Measurements from ENCODE around the gene NF2. TPM values are rescaled to one million over a fixed set of nuclear protein-coding genes. Genes with fewer than 3 reads are reported as not detected.

The NF2 gene
- total and polyA plus RNA-seq, 2 experiments from 2014 or later, result 14.4 to 54.5 TPM

DNA sequence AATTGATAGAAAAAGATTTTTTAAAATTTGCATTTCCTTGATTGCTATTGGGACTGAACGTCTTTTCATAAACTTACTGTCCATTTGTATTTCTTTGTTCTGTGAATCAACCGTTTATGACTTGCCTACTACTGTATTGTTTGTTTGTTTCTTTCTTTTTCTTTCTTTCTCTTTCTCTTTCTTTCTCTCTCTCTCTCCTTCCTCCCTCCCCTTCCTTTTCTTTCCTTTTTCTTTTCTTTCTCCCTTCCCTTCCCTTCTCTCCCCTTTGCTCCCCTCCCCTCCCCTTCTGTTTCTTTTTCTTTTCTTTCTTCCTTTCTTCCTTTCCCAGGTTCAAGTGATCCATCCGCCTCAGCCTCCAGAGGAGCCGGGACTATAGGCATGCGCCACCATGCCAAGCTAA lies 46.9 kb downstream of the NF2 start (continued):
- TF ChIP-seq, protein P1, sequence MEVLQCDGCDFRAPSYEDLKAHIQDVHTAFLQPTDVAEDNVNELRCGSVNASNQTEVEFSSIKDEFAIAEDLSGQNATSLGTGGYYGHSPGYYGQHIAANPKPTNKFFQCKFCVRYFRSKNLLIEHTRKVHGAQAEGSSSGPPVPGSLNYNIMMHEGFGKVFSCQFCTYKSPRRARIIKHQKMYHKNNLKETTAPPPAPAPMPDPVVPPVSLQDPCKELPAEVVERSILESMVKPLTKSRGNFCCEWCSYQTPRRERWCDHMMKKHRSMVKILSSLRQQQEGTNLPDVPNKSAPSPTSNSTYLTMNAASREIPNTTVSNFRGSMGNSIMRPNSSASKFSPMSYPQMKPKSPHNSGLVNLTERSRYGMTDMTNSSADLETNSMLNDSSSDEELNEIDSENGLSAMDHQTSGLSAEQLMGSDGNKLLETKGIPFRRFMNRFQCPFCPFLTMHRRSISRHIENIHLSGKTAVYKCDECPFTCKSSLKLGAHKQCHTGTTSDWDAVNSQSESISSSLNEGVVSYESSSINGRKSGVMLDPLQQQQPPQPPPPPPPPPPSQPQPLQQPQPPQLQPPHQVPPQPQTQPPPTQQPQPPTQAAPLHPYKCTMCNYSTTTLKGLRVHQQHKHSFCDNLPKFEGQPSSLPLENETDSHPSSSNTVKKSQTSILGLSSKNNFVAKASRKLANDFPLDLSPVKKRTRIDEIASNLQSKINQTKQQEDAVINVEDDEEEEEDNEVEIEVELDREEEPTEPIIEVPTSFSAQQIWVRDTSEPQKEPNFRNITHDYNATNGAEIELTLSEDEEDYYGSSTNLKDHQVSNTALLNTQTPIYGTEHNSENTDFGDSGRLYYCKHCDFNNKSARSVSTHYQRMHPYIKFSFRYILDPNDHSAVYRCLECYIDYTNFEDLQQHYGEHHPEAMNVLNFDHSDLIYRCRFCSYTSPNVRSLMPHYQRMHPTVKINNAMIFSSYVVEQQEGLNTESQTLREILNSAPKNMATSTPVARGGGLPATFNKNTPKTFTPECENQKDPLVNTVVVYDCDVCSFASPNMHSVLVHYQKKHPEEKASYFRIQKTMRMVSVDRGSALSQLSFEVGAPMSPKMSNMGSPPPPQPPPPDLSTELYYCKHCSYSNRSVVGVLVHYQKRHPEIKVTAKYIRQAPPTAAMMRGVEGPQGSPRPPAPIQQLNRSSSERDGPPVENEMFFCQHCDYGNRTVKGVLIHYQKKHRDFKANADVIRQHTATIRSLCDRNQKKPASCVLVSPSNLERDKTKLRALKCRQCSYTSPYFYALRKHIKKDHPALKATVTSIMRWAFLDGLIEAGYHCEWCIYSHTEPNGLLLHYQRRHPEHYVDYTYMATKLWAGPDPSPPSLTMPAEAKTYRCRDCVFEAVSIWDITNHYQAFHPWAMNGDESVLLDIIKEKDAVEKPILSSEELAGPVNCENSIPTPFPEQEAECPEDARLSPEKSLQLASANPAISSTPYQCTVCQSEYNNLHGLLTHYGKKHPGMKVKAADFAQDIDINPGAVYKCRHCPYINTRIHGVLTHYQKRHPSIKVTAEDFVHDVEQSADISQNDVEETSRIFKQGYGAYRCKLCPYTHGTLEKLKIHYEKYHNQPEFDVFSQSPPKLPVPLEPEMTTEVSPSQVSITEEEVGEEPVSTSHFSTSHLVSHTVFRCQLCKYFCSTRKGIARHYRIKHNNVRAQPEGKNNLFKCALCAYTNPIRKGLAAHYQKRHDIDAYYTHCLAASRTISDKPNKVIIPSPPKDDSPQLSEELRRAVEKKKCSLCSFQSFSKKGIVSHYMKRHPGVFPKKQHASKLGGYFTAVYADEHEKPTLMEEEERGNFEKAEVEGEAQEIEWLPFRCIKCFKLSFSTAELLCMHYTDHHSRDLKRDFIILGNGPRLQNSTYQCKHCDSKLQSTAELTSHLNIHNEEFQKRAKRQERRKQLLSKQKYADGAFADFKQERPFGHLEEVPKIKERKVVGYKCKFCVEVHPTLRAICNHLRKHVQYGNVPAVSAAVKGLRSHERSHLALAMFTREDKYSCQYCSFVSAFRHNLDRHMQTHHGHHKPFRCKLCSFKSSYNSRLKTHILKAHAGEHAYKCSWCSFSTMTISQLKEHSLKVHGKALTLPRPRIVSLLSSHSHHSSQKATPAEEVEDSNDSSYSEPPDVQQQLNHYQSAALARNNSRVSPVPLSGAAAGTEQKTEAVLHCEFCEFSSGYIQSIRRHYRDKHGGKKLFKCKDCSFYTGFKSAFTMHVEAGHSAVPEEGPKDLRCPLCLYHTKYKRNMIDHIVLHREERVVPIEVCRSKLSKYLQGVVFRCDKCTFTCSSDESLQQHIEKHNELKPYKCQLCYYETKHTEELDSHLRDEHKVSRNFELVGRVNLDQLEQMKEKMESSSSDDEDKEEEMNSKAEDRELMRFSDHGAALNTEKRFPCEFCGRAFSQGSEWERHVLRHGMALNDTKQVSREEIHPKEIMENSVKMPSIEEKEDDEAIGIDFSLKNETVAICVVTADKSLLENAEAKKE (CRISPR knock-in tag; IDR thresholded peaks at IDR 0.05), result no peak
- no peak for TF ChIP-seq STAT1 (IDR thresholded peaks at IDR 0.05; ENCODE audit: unreplicated experiment)
- TF ChIP-seq, protein P2, sequence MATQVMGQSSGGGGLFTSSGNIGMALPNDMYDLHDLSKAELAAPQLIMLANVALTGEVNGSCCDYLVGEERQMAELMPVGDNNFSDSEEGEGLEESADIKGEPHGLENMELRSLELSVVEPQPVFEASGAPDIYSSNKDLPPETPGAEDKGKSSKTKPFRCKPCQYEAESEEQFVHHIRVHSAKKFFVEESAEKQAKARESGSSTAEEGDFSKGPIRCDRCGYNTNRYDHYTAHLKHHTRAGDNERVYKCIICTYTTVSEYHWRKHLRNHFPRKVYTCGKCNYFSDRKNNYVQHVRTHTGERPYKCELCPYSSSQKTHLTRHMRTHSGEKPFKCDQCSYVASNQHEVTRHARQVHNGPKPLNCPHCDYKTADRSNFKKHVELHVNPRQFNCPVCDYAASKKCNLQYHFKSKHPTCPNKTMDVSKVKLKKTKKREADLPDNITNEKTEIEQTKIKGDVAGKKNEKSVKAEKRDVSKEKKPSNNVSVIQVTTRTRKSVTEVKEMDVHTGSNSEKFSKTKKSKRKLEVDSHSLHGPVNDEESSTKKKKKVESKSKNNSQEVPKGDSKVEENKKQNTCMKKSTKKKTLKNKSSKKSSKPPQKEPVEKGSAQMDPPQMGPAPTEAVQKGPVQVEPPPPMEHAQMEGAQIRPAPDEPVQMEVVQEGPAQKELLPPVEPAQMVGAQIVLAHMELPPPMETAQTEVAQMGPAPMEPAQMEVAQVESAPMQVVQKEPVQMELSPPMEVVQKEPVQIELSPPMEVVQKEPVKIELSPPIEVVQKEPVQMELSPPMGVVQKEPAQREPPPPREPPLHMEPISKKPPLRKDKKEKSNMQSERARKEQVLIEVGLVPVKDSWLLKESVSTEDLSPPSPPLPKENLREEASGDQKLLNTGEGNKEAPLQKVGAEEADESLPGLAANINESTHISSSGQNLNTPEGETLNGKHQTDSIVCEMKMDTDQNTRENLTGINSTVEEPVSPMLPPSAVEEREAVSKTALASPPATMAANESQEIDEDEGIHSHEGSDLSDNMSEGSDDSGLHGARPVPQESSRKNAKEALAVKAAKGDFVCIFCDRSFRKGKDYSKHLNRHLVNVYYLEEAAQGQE (IDR thresholded peaks at IDR 0.05; ENCODE audit: unreplicated experiment), result no peak
- TF ChIP-seq JUNB (IDR thresholded peaks at IDR 0.05; ENCODE audit: unreplicated experiment), result no peak
- no peak for TF ChIP-seq EZH2phosphoT487 (IDR thresholded peaks at IDR 0.05; ENCODE audit: unreplicated experiment)

DNA sequence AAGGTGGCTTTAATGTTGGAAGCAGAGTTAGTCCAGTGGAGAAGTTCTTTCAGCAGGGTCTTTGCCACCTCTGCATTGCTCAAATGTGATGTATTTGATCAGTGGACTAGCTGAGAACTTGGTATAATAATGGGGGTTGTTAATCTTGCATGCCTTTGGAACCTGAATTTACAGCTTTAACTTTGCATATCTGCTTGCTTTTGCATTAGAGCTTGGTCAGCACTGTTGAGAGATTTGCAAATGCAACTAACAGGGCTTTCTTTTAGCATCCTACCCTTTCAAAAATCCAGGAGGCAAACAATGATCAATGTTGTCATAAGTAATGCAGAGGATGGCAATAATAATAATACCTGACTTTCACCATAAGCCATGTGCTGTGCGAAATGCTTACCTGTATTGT lies 48.2 kb downstream of the NF2 start:
- Histone ChIP-seq H3K27me3 (ENCODE audit: insufficient read depth) (no peaks in the 10 kb centered on the region), H3K4me2 (peak overlapping the region; percentile 41; the same call in 1 of the 2 replicates), H3K27ac (ENCODE audit: low read depth) (peak overlapping the region; percentile 20; the same call in 1 of the 2 replicates), H4K20me1 (replicated peaks; ENCODE audit: insufficient read depth) (no peaks in the 10 kb centered on the region; the same call in 1 of the 2 replicates), H3K9me2 (ENCODE audit: insufficient read depth) (no peaks in the 10 kb centered on the region), H3F3A (replicated peaks; ENCODE audit: low read depth) (no peaks in the 10 kb centered on the region), H3K79me2 (replicated peaks; ENCODE audit: insufficient read depth) (no peaks in the 10 kb centered on the region), H2AFZ (no peak overlapping the region), H3K4me1 (ENCODE audit: insufficient read depth) (peaks cover 10% of the 10 kb centered on the region; the same call in 1 of the 2 replicates), H3K4me3 (no peak overlapping the region), H3K36me3 (ENCODE audit: insufficient read depth) (no peaks in the 10 kb centered on the region)
- peaks cover 1% of the 10 kb centered on the region for H3K27me3 Mint-ChIP-seq (ENCODE audit: insufficient read depth, low read depth, poor library complexity)
- TF ChIP-seq, protein P2 (IDR thresholded peaks at IDR 0.05; ENCODE audit: unreplicated experiment), result no peak
- TF ChIP-seq JUNB (IDR thresholded peaks at IDR 0.05; ENCODE audit: unreplicated experiment) (no peak), POLR2AphosphoS5 (IDR thresholded peaks at IDR 0.05; ENCODE audit: low read depth) (no peak), NANOG (IDR thresholded peaks at IDR 0.05; ENCODE audit: borderline replicate concordance) (no peak)
- peaks cover 4% of the 10 kb centered on the region; the same call in 2 of the 3 replicates for H3K36me3 Mint-ChIP-seq (ENCODE audit: low read depth)
- peaks cover 16% of the 10 kb centered on the region for H3K4me1 Mint-ChIP-seq
- no peak for DNase-seq (ENCODE audit: low spot score)
- H3K27ac Mint-ChIP-seq, result peak overlapping the region; percentile 46
- no peak overlapping the region for H3K4me3 Mint-ChIP-seq
- no peak for ATAC-seq
- H3K9me3 Mint-ChIP-seq, result no peaks in the 10 kb centered on the region
